CD1c-positive myeloid dendritic cell (primary cell): ENCODE results near the gene KRT86.
"Not testable (repeated sequence)": the region's sequence is repeated elsewhere in the genome, so short reads cannot be mapped to it uniquely, and the experiment has no call there.

ENCODE experiments used
- DNase-seq: peaks from one replicate; pipeline ENCODE4 v3.0.0-alpha.2; 2016; ENCODE audit errors: extremely low spot score

The KRT86 gene

DNA sequence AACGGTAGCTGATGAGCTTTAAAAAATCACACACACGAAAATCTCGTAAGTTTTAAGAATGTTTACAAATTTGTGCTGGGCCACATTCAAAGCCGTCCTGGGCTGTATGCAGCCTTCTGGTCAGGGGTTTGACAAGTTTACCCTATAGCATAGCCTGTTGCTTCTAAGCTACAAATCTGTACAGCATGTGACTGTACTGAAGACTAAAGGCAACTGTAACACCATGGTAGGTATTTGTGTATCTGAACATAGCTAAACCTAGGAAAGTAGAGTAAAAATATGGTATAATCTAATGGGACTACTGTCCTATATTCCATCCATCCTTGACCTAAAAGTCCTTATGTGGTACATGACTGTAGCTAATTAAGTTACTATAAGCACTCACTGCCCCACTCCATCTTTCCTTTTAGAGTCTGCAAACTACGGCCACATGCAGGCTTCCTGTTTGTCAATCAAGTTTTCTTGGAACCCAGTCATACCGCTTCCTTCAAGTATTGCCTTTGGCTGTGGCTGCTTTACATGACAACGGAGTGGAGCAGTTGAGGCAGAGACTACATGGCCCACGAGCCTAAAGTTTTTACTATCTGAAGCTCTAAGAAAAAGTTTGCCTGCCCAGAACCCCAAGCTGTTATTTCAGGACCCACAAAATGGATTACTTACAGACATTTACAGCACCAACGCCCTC is 22.9 kb upstream of the KRT86 start:
- DNase-seq: no peak

DNA sequence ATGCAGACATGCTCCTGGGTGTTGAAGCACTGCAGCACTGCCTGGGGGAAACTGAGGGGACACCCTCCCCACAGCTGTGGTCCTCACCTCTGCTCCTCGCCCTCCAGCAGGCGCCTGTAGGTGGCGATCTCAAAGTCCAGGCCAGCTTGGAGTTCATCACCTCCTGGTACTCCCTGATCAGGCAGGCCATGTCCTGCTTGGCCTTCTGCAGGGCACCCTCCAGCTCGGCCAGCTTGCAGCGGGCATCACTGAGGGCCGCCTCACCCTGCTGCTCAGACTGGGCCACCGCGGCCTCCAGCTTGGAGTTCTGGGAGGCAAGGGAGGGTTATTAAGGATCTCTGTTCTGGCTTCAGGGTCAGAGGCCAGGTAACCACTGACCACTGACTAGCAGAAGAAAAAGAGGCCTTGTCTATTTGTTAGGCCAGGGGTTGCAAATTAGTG is 22.2 kb upstream of the KRT86 start:
- not testable (repeated sequence) for DNase-seq

DNA sequence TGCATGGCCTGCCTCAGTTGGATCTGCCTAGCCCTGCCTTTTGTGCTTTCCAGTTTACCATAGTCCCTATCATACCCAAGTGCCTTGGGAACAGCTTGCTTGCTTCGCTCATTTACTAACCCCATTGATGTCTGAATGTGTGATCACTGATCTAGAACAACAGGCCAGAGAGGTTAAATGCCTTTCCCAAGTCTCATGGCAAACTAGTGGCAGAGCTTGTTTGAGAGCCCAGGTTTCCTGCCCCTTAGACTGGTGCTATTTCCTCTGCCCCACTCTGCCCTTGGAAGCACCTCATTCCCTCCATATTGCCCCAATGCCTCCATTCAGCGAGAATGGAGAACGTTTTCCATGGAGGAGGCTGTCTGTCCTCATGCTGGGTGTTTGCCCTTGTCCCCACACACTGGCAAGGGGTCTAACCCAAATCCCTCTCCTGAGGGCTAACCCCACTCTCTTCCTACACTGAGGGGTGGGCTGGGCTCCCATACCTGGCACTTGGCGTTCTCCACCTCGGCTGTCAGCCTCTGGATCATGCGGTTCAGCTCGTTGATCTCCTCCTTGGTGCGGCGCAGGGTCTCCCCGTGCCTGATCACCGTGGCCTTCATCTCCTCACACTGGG is 21.6 kb upstream of the KRT86 start:
- DNase-seq: no peak

DNA sequence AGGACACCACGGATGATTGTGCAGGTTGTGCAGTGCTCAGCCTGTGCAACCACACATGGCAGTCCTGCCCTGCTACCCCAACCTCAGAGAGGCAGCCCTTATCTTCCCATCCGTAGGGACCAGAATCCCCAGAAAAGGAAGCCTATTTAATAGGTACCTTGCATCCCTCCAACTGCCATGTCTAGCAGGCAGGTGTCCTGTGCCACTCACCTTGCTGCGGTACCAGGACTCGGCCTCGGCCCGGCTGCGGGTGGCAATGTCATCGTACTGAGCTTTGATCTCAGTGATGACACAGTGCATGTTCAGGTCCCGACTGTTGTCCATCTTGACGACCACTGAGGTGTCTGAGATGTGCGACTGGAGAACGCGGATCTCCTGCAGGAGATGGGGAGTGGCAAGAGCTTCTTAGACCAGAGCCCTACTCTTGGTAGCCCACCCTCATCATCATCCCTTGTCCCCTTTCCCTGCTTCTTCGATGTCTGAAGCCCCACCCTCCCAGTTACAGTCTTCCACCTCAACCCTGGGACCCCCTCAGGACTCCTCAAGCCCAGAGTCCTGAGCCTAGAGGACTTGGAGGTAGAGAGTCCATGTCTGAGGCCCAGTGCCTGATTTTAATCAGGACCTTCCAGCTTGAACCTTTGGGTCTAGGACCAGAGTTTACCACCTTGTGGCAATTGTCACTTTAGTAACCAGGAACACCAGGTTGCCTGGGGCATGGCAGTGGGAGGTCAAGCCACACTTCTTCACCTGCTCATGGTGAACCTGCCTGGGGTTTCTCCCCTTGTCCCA is 20.9 kb upstream of the KRT86 start:
- no peak for DNase-seq

DNA sequence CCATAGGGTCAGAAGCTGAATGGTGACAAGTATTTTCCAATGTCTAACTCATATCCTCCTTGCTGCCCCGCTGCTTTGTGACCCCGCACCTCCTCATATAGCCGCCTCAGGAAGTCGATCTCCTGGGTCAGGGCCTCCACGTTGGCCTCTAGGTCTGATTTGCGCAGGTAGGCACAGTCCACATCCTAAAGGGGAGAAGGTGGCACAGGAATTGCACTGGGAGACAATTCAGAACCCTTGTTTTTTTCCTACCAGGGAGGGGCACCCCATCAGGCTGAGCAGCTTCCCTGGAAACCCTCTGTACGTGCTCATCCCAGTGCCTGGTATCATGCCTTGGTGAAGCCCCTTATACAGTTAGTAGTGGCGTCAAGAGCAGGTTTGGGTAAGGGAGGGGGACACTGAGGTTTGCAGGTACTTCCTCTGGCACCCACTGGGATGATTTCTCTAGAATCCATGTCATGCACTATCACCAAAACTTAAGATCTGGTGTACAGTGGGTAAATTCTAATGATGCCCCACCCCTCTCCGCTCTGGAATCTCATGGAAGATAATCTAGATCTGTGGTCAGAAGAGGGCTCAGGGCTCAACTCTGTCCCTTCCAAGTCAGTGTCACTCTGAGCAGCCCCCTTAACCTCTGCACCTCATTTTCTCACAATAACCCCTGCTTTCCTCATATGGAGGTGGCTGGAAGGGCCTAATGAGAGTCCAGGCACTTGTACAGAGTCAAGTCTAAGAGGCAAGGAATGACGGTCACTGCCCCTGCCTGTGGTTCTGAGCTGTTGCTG is 20.1 kb upstream of the KRT86 start:
- no peak for DNase-seq

DNA sequence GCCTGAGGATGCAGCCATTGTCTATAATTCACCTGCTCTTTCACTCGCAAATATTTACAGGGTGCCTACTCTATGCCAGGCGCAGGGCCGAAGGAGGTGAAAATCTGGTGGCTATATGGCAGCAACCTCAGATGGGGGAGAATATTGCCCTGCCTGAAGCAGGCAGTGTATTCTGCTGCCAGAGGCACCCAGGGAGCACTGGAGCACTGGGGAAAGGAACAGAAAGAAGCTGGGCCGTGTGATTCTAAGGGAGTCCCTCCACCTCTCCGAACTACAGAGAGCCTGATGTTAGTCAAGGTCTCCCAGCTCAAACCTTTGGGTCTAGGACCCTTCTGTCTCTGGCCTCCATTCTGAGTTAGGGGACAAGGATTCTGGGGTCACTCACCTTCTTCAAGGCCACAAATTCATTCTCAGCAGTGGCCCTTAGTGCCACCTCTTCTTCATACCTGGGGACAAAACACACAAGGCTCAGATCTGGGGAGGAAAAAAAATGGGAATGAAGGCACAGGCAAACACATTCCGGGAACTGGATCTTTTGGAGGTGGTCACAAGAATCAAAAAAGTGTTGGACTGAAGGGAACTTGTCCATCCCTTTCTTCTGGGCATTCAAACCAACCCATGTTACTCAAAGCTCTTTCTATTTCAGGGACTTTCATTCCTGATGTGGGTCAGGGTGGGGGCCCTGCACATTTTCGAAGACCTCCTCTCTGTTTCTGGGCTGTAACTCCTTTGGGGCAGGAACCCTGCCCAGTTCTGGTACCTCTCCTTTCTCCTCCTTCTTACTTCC is 19.3 kb upstream of the KRT86 start:
- no peak for DNase-seq

DNA sequence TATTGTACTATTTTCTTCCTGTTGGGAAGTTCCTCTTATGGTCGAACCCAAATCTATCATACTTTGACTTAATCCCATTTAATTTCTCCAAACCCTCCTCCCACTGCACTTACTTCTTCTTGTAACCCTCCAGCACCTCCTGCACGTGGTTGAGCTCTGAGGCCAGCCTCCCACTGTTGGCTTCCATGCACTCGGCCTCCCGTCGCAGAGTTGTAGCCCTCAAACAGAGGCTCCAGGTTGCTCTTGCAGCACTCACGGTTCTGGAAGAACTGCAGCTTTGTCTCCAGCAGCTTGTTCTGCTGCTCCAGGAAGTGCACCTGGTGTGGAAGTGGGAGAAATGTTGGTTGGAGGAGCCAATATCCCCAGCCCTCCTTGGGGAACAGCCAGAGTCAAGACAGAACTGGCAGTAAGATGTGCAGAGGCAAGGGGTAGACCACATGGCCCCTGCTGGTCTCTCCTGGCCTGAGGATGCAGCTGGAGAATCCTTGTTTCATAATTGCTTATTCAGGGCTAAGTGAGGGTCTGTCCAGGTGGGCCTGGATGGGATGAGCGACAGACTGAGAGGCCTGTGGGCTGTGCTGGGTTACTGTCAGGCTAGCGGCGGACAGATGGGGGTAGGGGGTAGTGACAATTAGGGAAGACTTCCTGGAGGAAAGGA is 18.4 kb upstream of the KRT86 start:
- no peak for DNase-seq

DNA sequence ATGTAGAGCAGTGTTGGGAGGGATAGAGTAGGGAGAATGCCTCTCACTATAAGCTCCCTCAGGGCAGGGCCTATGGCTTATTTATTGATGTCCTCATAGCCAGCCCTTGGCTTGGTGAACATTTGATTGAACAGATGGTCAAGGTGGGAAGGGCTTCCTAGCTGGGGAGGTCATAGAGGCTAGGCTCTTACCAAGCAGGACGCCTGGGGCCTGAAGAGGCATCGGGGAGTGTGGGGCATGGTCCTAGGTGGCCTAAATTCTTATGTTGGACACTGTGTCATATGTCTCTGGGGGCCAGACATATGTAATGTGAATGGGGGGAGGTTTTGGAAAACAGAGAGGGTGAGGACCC is 17.9 kb upstream of the KRT86 start:
- DNase-seq: no peak

DNA sequence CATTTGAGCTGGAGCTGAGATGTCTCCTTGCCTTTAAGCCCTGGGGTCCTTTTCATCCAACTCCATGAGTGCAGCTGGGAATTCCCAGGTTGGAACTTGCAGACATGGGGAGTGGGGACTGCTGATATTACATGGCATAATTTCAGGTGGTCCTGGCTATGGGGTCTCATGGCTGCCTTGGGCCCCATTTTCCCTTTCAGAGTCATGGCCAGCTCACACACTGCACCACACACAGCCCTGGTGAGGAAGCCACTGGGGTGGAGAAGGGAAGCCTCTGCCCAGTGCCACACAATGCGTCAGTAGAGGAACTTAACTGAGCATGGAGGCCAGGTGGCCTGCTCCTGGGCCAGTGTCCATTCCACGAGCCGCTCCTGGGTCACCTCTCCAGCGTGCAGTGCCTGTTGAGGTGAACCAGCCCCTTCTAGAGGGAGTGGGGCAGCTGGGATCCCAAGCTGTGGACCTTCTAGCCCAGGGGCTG is 17.3 kb upstream of the KRT86 start:
- no peak for DNase-seq

DNA sequence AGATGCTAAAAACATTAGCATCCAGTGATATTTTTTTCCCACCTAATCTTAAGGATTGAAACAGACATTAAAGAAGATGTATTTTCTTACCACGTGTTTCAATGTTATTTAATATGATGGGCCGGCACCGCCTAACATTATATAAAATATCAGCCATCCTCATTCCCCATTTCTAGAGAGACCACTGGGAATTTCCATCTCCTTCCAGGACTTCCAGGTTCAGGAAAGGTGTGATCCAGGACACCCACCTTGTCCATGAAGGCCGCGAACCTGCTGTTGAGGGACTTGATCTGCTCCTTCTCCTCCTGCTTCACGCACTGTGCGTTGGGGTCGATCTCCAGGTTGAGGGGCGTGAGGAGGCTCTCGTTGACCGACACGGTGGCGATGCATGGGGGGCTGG is 16.5 kb upstream of the KRT86 start:
- DNase-seq: not testable (repeated sequence)

DNA sequence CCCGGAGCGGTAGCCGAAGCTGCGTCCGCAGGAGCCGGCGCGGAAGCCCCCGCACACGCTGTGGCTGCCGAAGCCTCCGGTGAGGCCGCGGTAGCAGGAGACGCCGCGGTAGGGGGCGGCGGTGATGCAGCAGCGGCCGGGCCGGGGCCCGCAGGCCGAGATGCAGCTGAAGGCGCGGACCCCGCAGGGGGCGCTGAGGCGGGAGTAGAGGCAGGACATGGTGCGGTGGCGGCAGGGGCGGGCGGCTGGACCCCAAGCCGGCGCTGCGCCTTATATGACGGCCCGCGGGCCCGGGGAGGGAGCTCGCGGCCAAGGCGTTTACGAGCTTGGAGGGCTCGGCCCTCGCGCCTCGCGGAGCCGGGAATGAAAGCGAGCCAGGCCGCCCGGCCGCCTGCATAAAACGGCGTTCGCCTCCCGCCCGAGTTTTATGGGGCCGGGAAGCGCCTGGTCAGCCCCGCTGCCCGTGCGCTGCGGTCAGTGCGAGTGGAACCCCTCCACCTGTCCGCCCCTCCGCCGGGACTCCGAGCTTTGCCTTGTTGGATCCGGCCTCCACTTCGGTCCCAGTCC is 16.0 kb upstream of the KRT86 start:
- no peak for DNase-seq

DNA sequence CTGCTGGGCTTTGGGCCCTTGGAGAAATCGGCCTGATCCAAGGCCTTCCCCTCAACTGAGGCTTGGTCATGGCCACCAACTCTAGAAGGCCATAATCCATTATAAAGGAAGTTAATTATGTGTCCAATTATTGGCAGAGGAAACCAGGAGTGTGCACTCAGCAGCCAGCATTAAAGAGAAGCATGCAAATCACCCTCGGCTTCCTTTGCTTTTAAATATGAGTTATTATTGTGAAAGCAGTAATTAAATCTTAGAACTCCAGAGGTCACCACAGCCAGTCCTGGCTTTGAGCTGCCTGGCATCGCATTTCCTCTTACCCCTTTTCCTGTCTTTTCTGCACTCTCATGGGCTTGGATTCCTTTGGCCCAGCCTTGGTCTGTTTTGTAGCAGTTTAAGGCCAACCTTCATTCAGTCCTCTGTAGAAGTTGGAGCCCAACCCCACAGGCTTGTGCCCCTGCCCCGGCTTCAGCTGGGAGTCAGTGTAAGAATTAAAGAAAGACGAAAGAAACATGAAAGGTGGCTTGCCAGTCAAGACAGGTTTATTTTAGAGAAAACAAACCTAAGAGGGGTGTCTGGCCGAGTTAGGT is 14.7 kb upstream of the KRT86 start:
- peak; percentile 10 for DNase-seq

DNA sequence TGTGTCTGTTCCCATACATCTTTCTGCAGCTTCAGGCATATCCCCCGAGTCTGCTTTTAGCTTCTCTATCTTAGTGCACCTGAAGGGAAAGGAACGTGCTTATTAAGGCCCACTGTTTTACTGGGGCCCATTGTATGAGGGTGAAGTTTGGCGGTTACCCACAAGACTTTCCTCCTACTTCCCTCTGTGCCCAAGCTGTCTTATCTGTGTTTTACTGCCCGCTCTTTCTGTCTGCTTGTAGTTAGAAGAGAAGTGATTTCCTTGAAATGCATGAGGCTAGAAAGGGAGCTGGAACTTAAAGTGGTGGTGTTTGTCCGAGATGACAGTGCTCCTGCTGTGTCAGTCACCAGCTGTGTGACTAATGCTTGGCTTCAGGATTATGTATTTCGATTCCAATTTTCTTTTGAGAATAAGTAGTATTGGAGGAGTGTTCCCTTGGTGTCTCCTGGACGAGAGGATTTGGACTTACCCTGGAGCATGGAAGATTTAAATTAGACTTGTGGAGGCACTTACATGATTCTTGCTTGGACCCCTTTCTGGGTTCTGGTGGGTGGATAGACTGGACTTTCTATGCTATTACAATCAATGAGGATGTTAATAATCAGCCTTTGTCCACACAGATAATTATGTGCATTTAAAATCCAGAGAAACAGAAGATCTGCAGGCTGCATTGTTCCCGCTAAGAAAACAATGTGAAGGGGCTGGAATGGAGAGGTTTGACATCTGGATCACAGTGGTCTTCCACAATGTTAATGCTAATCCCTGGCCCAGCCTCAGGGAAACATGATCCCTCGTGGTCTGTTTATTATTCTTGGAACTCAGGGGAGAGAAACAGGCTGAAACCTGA is 13.9 kb upstream of the KRT86 start:
- DNase-seq: no peak

DNA sequence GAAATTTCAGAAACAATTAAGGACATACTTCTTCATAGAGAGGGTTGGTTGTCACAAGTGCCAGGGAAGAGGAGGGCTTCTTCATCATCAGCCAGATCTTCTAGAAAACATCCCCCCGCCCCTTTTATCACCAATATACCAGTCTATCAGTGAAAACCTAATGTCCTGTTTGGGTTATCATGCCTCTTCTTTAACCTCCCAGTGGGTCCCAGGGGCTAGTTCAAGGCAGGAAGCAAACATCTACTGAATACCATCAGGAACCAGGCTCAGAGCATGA is 13.3 kb upstream of the KRT86 start:
- no peak for DNase-seq

DNA sequence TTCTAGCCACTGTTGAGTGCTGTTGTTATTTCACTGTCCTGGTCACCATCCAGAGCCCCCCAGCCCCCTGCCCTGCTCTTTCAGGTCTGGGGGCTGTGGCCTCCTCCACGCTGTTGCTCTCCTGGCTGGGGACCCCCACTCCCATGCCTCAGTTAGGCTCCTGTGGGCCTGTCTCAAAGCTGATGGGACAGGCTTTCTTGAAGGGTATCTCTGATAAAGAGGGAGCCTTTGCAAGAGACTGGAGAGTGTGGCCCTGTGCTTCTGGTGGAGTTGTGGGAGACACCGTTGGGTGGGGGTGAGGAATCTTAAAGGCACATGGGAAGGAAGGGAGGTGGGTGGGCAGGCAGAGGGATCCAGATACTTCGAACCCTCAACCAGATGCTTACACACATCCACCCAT is 12.2 kb upstream of the KRT86 start:
- no peak for DNase-seq

DNA sequence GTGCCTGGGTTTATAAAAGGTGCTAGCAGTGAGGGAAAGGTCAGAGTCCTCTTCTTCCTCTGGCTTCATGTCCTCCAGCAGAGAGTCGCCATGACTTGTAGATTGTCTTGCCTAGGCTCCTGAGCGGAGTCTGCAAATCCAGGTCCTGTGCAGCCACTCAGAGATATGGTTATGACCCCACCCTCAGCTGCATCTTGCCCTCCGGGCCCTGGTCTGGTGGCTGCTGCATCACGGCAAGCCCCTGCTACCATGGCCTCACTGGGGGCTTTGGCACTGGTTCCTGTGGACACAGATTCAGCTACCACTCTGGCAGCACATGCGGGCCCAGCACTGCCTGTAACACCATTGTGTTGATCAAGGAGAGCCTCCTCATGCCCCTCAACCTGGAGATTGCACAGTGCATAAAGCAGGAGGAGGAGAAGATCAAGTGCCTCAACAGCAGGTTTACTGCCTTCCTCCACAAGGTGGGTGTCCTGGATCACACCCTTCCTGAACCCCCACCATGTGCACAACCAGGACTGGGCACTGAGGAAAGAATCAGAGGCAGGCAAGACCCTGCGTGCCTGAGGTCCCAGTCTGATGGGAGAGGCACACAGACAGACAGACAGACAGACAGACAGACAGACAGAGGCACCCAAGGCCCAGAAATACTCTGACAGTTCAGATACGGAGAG is 10.5 kb upstream of the KRT86 start:
- no peak for DNase-seq

DNA sequence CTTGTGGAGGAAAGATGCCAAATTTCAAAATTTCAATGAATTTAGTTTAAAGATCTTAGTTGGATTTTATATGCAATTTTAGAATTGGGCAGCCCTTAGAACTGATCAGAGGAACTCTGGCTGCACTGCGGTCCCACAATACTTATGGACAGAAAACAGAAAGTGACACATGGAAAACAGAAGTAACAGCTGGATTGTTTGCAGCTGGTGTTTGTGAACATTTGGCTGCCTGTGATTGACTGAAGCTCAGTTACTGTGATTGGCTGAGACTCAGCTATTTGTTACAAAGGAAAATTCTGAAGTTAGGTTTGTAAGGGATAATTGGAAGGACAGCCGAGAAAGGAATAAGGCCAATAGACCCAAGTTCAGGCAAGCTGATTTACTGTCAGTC is 10.0 kb upstream of the KRT86 start:
- no peak for DNase-seq

DNA sequence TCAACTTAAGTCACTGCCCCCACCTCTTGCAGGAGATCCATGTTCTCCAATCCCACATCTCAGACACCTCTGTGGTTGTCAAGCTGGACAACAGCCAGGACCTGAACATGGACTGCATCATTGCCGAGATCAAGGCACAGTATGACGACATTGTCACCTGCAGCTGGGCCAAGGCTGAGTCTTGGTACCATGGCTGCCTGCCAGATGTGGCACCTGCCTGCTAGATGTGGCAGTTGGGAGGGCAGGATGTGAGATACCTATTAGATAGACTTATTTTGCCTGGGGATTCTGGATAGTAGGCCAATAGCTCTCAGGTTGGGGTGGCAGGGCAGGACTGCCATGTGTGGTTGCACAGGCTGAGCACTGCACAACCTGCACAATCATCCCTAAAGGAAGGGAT is 7.9 kb upstream of the KRT86 start:
- no peak for DNase-seq

DNA sequence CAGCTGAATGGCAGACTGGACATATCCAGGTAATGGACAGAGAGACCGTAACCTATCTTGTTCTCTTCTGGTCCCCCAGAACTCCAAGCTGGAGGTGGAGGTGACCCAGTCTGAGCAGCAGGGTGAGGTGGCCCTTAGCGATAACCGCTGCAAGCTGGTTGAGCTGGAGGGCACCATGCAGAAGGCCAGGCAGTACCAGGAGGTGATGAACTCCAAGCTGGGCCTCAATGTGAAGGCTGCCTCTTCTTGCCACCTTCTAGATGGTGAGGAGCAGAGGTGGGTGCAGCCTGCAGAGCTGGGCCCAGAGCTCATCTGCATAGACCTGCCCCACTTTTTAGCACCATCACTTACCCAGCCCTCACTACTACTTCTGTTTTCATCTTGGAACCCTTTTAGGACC is 7.2 kb upstream of the KRT86 start:
- no peak for DNase-seq
